ENCODE measurements around the gene ANGPT4. TPM values are rescaled to one million over a fixed set of nuclear protein-coding genes. Genes with fewer than 3 reads are reported as not detected.
A peak's percentile ranks its signal among the peaks of the same experiment; 100 is the strongest.

The ANGPT4 gene
- total and polyA plus RNA-seq, 2 of the 8 experiments (the other 6 are each of a cell fraction or from before 2014, with no cell fraction given): 0.07 to 0.33 TPM

- no peak overlapping the region for H4K5ac ChIP-seq (ENCODE audit: insufficient read length, low read depth, low read length)
- H2BK120ac ChIP-seq (replicated peaks; ENCODE audit: low read depth, low read length): no peak overlapping the region
- no peak overlapping the region for H3K4ac ChIP-seq (replicated peaks; ENCODE audit: insufficient read length, low read depth, low read length)
- no peaks in the 10 kb centered on the region for H3K79me2 ChIP-seq (ENCODE audit: control insufficient read depth in 1 of 2, insufficient read depth in 2 of 2, low read length in 2 of 2)
- no peaks in the 10 kb centered on the region for H3K23me2 ChIP-seq (ENCODE audit: low read depth, low read length)
- H3K27me3 ChIP-seq (replicated peaks in 1 of 4; ENCODE audit: control insufficient read depth in 3 of 4, extremely low read depth in 1 of 4, insufficient read depth in 3 of 4, low read length in 3 of 4): no peaks in the 10 kb centered on the region; a peak in 2 of 7 replicates
- H4K8ac ChIP-seq (ENCODE audit: extremely low read depth, insufficient read depth, low read length): no peak overlapping the region
- H3K9ac ChIP-seq (replicated peaks in 1 of 4; ENCODE audit: extremely low read depth in 1 of 4, low read depth in 3 of 4, low read length in 3 of 4): no peak overlapping the region
- H2BK5ac ChIP-seq (ENCODE audit: low read depth, low read length): no peak overlapping the region
- no peaks in the 10 kb centered on the region for H3K36me3 ChIP-seq (ENCODE audit: control insufficient read depth in 2 of 4, insufficient read depth in 4 of 4, low read length in 3 of 4)
- no peak overlapping the region for H3K4me2 ChIP-seq (ENCODE audit: insufficient read depth in 1 of 2, low read depth in 2 of 2, low read length in 2 of 2)
- H3K14ac ChIP-seq (ENCODE audit: insufficient read length): no peak overlapping the region
- H2BK20ac ChIP-seq (ENCODE audit: low read length): no peak overlapping the region
- H2BK12ac ChIP-seq (ENCODE audit: low read depth, low read length): no peak overlapping the region
- POLR2A ChIA-PET (ENCODE audit: partially characterized antibody): no interaction called here
- FAIRE-seq (no peak), DNase-seq (ENCODE audit: low read depth in 1 of 2, low spot score in 2 of 2) (no peak)
- no peaks in the 10 kb centered on the region for H3K9me3 ChIP-seq (ENCODE audit: insufficient read depth in 2 of 2, low read depth in 1 of 2, low read length in 1 of 2)
- H3K18ac ChIP-seq (ENCODE audit: extremely low read depth, low read length): no peak overlapping the region
- no peak overlapping the region for H3K56ac ChIP-seq (replicated peaks; ENCODE audit: insufficient read length, low read depth, low read length)
- no peak overlapping the region for H4K91ac ChIP-seq (replicated peaks; ENCODE audit: insufficient read length, low read length)
- H3K23ac ChIP-seq (ENCODE audit: insufficient read length): no peak overlapping the region
- 65% methylated on average over 3 of the region's 3 CpGs; no CpG with 5 or more reads in 1 of the 2 experiments for WGBS, 2 experiments (ENCODE audit: extremely low coverage in 1 of 2, insufficient coverage in 1 of 2, insufficient read length in 1 of 2, insufficient replicate concordance in 2 of 2, low coverage in 1 of 2, low lambda C conversion rate in 2 of 2, missing lambda C conversion rate in 1 of 2)
- CTCF ChIA-PET (ENCODE audit: partially characterized antibody): interaction anchor here (0.8 to 9.2 kb wide), 8 partner anchors 11 to 351 kb away, joined by 3 to 95 read pairs (median 4); no protein-coding TSS in a partner anchor
- H2AFZ ChIP-seq (ENCODE audit: low read length): no peak overlapping the region
- H3K27ac ChIP-seq (ENCODE audit: low read depth, low read length): no peak overlapping the region
- no peak overlapping the region for H2AK5ac ChIP-seq (ENCODE audit: low read depth, low read length)
- 0 out of 2 replicates have a peak overlapping the region, but pooled peaks have one; percentile 61 for H2BK15ac ChIP-seq (ENCODE audit: low read length)
- no peaks in the 10 kb centered on the region for H4K20me1 ChIP-seq (replicated peaks in 1 of 2; ENCODE audit: control insufficient read depth in 1 of 2, insufficient read depth in 2 of 2, low read length in 2 of 2)
- no peaks in the 10 kb centered on the region for H3K79me1 ChIP-seq (ENCODE audit: low read depth, low read length)
- H3K4me3 ChIP-seq (ENCODE audit: extremely low read depth in 1 of 4, insufficient read depth in 2 of 4, low read depth in 3 of 4, low read length in 4 of 4): no peak overlapping the region
- peaks cover 0 to 4% (median 0%) of the 10 kb centered on the region in 4 experiments; a peak in 3 of 7 replicates for H3K4me1 ChIP-seq (replicated peaks in 1 of 4; ENCODE audit: control insufficient read depth in 3 of 4, insufficient read depth in 4 of 4, low read length in 3 of 4)
- TF ChIP-seq KDM1A (IDR thresholded peaks at IDR 0.05; ENCODE audit: borderline replicate concordance, low read length): no peak
- TF ChIP-seq BACH1 (IDR thresholded peaks at IDR 0.05; ENCODE audit: low read length): no peak
- no peak for TF ChIP-seq RXRA (IDR thresholded peaks at IDR 0.05; ENCODE audit: insufficient read depth, low read depth, low read length)
- no peak for TF ChIP-seq RFX5 (IDR thresholded peaks at IDR 0.05; ENCODE audit: borderline replicate concordance, low read depth, low read length)
- TF ChIP-seq SP4 (IDR thresholded peaks at IDR 0.05; ENCODE audit: low read length): no peak
- no peak for TF ChIP-seq CBX5 (IDR thresholded peaks at IDR 0.05; ENCODE audit: low read depth, low read length)
- TF ChIP-seq KDM4A (IDR thresholded peaks at IDR 0.05; ENCODE audit: low read depth, low read length, severe bottlenecking): no peak
- no peak for TF ChIP-seq ATF2 (IDR thresholded peaks at IDR 0.05; ENCODE audit: low read length)
- no peak for TF ChIP-seq BRCA1 (IDR thresholded peaks at IDR 0.05; ENCODE audit: low read depth, low read length)
Observed at GRCh38 chr20:870758-871157, 45.4 kb downstream of the ANGPT4 start.
